ENCODE results near the gene ERO1B.

ERO1B gene

DNA sequence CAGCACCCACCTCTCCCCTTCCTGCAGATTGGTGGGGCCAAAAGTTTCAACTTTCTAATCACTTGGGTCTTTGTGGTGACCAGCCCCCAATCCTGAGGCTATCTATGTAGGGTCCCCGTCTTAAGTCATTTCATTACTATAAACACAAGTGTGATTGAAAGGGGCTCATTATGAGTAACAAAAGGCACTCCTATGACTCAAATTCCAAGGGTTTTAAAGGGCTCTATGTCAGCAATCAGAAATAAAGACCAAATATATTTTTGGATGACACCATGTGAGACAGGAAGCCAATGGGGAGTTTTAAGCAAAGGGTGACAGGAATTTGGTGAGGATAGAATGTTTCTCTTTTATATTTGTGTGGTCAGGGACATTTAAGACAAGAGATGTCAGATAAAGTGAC is 6.2 kb downstream of the ERO1B start:
- no peak for DNase-seq (ENCODE audit: low read depth)
- H3K4me3 ChIP-seq (ENCODE audit: low read depth, low read length): no peak overlapping the region
- TF ChIP-seq, protein P1, sequence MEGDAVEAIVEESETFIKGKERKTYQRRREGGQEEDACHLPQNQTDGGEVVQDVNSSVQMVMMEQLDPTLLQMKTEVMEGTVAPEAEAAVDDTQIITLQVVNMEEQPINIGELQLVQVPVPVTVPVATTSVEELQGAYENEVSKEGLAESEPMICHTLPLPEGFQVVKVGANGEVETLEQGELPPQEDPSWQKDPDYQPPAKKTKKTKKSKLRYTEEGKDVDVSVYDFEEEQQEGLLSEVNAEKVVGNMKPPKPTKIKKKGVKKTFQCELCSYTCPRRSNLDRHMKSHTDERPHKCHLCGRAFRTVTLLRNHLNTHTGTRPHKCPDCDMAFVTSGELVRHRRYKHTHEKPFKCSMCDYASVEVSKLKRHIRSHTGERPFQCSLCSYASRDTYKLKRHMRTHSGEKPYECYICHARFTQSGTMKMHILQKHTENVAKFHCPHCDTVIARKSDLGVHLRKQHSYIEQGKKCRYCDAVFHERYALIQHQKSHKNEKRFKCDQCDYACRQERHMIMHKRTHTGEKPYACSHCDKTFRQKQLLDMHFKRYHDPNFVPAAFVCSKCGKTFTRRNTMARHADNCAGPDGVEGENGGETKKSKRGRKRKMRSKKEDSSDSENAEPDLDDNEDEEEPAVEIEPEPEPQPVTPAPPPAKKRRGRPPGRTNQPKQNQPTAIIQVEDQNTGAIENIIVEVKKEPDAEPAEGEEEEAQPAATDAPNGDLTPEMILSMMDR (IDR thresholded peaks at IDR 0.05; ENCODE audit: low read depth, low read length, missing control alignments): no peak

DNA sequence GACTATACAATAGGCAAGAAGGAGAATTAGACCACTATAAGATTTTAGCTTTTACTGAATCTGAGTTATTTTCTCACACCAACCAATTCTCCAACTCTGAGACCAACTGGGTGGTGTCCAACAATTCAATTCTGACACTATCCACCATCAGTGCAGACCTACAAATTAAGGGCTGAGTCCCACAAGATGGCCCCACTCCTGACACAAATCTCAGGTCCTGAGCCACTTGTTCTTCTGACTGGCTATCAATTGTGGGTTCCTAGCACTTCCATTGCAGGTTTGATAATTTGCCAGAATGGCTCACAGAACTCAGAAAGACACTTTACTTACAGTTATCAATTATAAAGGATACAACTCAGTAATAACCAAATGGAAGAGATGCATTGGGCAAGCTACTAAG is 6.7 kb downstream of the ERO1B start:
- DNase-seq (ENCODE audit: low read depth): no peak
- TF ChIP-seq, protein P1 (IDR thresholded peaks at IDR 0.05; ENCODE audit: low read depth, low read length, missing control alignments): no peak
- no peak overlapping the region for H3K4me3 ChIP-seq (ENCODE audit: low read depth, low read length)

DNA sequence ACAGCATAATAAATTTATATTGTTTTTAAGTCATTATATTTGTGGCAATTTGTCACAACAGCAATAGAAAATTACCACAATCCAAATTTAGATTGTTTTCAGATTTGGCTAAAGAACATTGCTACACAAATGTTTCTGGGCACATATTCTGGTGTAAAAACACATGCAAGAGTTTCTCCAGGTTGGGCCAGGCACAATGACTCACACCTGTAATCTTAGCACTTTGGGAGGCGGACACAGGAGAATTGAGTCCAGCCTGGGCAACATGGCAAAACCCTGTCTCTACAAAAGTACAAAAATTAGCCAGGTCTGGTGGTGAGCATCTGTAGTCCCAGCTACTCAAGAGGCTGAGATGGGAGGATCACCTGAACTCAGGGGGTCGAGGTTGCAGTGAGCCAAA is 8.4 kb downstream of the ERO1B start:
- H3K4me3 ChIP-seq (ENCODE audit: low read depth, low read length): no peak overlapping the region
- TF ChIP-seq, protein P1 (IDR thresholded peaks at IDR 0.05; ENCODE audit: low read depth, low read length, missing control alignments): no peak
- no peak for DNase-seq (ENCODE audit: low read depth)

DNA sequence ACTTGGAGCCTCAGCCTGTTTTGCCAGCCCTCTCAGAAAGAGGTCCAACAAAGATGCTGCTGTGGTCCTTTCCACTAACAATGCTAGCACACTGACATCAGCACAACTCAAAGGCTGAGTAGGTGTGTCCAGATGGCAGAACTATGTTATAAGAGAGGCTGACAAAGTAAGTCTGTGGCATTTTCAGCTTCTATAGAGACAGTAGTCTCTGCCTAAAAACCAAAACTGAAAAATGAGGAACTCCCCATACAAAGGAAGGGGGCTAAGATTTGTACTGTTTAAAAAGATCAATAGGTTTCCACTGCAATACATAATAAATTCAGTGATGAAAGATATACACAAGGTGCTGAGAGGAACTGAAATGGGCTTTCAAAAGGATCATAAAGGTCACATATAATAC is 12.3 kb downstream of the ERO1B start:
- no peak for DNase-seq (ENCODE audit: low read depth)
- TF ChIP-seq, protein P1 (IDR thresholded peaks at IDR 0.05; ENCODE audit: low read depth, low read length, missing control alignments): no peak
- H3K4me3 ChIP-seq (ENCODE audit: low read depth, low read length): no peak overlapping the region

DNA sequence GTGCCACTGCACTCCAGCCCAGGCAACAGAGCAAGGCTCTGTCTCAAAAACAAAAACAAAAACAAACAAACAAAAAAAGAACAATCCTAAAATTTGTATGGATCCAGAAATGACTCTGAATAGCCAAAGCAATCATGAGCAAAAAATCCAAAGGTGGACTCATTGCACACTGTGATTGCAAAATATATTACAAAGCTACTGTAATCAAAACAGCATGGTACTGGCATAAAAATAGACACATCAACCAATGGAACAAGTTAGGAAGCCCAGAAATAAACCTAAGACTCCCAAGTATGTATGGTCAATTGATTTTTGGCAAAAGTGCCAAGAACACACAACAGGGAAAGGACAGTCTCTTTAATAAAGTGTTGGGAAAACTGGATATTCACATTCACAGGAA is 19.9 kb downstream of the ERO1B start:
- no peak overlapping the region for H3K4me3 ChIP-seq (ENCODE audit: low read depth, low read length)
- TF ChIP-seq, protein P1 (IDR thresholded peaks at IDR 0.05; ENCODE audit: low read depth, low read length, missing control alignments): no peak
- no peak for DNase-seq (ENCODE audit: low read depth)

DNA sequence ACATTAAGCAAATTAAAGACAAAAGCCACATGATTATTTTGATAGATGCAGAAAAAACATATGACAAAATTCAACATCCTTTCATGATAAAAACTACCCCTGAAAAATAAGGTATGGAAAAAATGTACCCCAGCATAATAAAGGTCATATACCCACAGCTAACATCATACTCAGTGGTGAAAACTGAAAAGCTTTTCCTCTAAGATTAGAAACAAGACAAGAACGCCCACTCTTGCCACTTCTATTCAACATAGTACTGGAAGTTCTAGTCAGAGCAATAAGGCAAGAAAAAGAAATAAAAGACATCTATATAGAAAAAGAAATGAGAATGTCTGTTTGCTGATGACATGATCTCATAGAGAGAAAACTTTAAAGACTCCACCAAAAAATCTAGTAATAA is 20.7 kb downstream of the ERO1B start:
- H3K4me3 ChIP-seq (ENCODE audit: low read depth, low read length): no peak overlapping the region
- TF ChIP-seq, protein P1 (IDR thresholded peaks at IDR 0.05; ENCODE audit: low read depth, low read length, missing control alignments): no peak
- no peak for DNase-seq (ENCODE audit: low read depth)

DNA sequence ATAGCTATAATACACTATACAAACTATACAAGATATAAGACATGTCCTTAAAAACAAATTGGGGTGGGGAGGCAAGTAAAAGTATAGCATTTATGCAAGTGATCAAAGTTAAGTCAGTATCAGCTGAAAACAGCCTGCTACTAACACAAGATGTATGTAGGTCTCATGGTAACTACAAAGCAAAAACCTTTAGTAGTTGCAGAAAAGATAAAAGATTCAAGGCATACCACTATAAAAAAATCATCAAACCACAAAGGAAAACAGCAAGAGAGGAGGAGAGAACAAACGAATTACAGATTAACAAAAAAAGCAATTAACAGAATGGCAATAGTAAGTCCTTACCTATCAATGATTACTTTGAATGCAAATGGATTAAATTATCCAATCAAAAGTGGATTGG is 22.7 kb downstream of the ERO1B start:
- no peak for DNase-seq (ENCODE audit: low read depth)
- TF ChIP-seq, protein P1 (IDR thresholded peaks at IDR 0.05; ENCODE audit: low read depth, low read length, missing control alignments): no peak

More for the DNA sequence above, 22.7 kb downstream of the ERO1B start:
- H3K4me3 ChIP-seq (ENCODE audit: low read depth, low read length): no peak overlapping the region

Data from GM12864 (cell line).